ENCODE results near the gene ACVR2B.

DNA sequence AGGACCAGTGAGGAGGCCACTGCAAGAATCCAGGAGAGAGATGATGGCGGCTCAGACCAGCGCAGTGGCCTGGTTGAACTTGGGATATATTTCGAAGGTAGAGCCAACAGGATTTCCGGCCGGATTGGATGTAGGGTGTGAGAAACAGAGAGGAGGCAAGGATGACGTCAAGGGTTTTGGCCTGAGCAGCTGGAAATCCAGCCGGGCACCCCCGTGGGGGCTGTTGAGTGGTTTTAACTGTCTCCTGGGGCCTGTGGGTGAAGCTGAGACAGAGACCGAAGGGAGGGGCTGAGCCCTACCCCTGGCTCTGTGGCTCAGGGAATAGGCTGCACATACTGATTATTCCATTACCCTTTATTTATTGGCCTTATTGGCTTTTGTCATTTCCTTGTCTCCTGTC, 88.1 kb downstream of the ACVR2B start:
- TF ChIP-seq, protein P1, sequence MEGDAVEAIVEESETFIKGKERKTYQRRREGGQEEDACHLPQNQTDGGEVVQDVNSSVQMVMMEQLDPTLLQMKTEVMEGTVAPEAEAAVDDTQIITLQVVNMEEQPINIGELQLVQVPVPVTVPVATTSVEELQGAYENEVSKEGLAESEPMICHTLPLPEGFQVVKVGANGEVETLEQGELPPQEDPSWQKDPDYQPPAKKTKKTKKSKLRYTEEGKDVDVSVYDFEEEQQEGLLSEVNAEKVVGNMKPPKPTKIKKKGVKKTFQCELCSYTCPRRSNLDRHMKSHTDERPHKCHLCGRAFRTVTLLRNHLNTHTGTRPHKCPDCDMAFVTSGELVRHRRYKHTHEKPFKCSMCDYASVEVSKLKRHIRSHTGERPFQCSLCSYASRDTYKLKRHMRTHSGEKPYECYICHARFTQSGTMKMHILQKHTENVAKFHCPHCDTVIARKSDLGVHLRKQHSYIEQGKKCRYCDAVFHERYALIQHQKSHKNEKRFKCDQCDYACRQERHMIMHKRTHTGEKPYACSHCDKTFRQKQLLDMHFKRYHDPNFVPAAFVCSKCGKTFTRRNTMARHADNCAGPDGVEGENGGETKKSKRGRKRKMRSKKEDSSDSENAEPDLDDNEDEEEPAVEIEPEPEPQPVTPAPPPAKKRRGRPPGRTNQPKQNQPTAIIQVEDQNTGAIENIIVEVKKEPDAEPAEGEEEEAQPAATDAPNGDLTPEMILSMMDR (conservative IDR thresholded peaks at IDR 0.05 in 1 of 2, IDR thresholded peaks at IDR 0.05 in 1 of 2; ENCODE audit: extremely low read depth in 1 of 2, insufficient read depth in 1 of 2, low read depth in 1 of 2, low read length in 2 of 2): no peak
- TF ChIP-seq EZH2 (IDR thresholded peaks at IDR 0.05; ENCODE audit: borderline replicate concordance, low read length): no peak

Measured in mammary epithelial cell (primary cell).